ENCODE measurements around the gene CDC123.

DNA sequence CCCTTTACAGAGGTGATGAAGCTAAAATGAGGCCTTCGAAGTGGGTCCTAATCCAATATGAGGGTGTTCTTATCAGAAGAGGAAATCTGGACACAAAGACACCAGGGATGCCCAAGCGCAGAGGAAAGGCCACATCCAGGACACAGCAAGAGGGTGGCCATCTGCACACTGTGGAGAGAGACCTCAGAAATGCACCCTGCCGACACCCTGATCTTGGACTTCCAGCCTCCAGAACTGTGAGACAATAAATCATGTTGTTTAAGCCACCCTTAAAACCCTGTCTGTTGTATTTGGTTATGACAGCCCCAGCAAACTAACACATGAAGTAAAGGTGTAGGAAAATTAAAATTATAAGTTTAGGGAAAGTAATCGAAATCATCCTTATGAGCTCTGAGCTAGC lies 64.0 kb downstream of the CDC123 start:
- TF ChIP-seq ZNF274 (IDR thresholded peaks at IDR 0.05; ENCODE audit: low read depth, low read length) (no peak), YY1 (IDR thresholded peaks at IDR 0.05; ENCODE audit: insufficient read depth, insufficient read length) (no peak)

Measured in NT2/D1 (cell line).